ENCODE measurements around the gene PPP2R2C. TPM values are rescaled to one million over a fixed set of nuclear protein-coding genes. Genes with fewer than 3 reads are reported as not detected.

PPP2R2C gene
- total RNA-seq, 3 donors from 2014 or later, result 0.16 to 0.66 (median 0.44) TPM

- Histone ChIP-seq H3K27me3 (no peaks in the 10 kb centered on the region), H3K4me1 (peaks cover 11 to 25% of the 10 kb centered on the region in 2 donors), H3K27ac (peak overlapping the region; percentile 79 to 87), H3K36me3 (no peaks in the 10 kb centered on the region), H3K4me3 (peak overlapping the region; percentile 91 to 96 (median 92)), H3K9me3 (no peaks in the 10 kb centered on the region)
- intact Hi-C loops (cut with DNase I; ENCODE audit: low total_unique reads), result no loop called here
- no peak for DNase-seq (ENCODE audit: low spot score in 2 of 2)
- TF ChIP-seq POLR2A (IDR thresholded peaks at IDR 0.05), result no peak
- TF ChIP-seq, protein P1, sequence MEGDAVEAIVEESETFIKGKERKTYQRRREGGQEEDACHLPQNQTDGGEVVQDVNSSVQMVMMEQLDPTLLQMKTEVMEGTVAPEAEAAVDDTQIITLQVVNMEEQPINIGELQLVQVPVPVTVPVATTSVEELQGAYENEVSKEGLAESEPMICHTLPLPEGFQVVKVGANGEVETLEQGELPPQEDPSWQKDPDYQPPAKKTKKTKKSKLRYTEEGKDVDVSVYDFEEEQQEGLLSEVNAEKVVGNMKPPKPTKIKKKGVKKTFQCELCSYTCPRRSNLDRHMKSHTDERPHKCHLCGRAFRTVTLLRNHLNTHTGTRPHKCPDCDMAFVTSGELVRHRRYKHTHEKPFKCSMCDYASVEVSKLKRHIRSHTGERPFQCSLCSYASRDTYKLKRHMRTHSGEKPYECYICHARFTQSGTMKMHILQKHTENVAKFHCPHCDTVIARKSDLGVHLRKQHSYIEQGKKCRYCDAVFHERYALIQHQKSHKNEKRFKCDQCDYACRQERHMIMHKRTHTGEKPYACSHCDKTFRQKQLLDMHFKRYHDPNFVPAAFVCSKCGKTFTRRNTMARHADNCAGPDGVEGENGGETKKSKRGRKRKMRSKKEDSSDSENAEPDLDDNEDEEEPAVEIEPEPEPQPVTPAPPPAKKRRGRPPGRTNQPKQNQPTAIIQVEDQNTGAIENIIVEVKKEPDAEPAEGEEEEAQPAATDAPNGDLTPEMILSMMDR (IDR thresholded peaks at IDR 0.05), result no peak
- TF ChIP-seq POLR2AphosphoS5 (IDR thresholded peaks at IDR 0.05), result no peak
Observed at GRCh38 chr4:6270636-6271121, 201.7 kb downstream of the PPP2R2C start.

Other genes starting within 250 kb of the PPP2R2C start
- gene WFS1, start 202.8 kb downstream of the PPP2R2C start, total RNA-seq, result 10 to 100 TPM; 32.5 to 58.3 (median 37.1) TPM
- 10 to 100 TPM; 18.7 to 49.8 (median 19.6) TPM for gene MAN2B2, start 102.6 kb upstream of the PPP2R2C start, total RNA-seq
- 100 to 1,000 TPM; 119 to 172 (median 142) TPM for gene MRFAP1, start 168.1 kb upstream of the PPP2R2C start, total RNA-seq
- under 1 TPM in 2 of 3 donors, not detected in 1; 0.29 to 0.98 TPM for gene S100P, start 221.3 kb upstream of the PPP2R2C start, total RNA-seq
- gene MRFAP1L1, start 237.3 kb upstream of the PPP2R2C start, total RNA-seq, result 10 to 100 TPM; 48.0 to 78.0 (median 70.1) TPM
- gene BLOC1S4, start 243.6 kb upstream of the PPP2R2C start, total RNA-seq, result 10 to 100 TPM; 18.9 to 23.6 (median 19.8) TPM